Measurements from ENCODE around the gene FOXI1.
A peak's percentile ranks its signal among the peaks of the same experiment; 100 is the strongest.

The FOXI1 gene

GRCh38 chr5:170105642-170106611, at the start of gene FOXI1:
Gene FOXI1, plus strand, starts transcription at chr5:170105897. Its CDS starts 61 bp downstream, at chr5:170105958.
- peak; percentile 11 for ATAC-seq
- no peak within 1 kb of the TSS for H3K27ac Mint-ChIP-seq
- no peak within 1 kb of the TSS for H3K4me3 Mint-ChIP-seq

GRCh38 chr5:170056561-170057267, 49.0 kb upstream of the FOXI1 start:
- DNase-seq: no peak
- no peak overlapping the region for H3K27ac Mint-ChIP-seq
- H3K27me3 Mint-ChIP-seq: no peaks in the 10 kb centered on the region
- H3K4me1 Mint-ChIP-seq: no peaks in the 10 kb centered on the region
- H3K9me3 Mint-ChIP-seq: peaks cover 5% of the 10 kb centered on the region
- H3K36me3 Mint-ChIP-seq (ENCODE audit: low read depth): peaks cover 83% of the 10 kb centered on the region
- ATAC-seq: no peak
- H3K4me3 Mint-ChIP-seq: no peak overlapping the region

More at GRCh38 chr5:170105642-170106611, at the start of gene FOXI1:
- no peaks in the 10 kb centered on the region for H3K9me3 Mint-ChIP-seq
- no peak for DNase-seq
- H3K27me3 Mint-ChIP-seq: peaks cover 6% of the 10 kb centered on the region
- no peaks in the 10 kb centered on the region for H3K4me1 Mint-ChIP-seq
- no peaks in the 10 kb centered on the region for H3K36me3 Mint-ChIP-seq (ENCODE audit: low read depth)

GRCh38 chr5:170057311-170057710, 48.4 kb upstream of the FOXI1 start:
- H3K27me3 Mint-ChIP-seq: no peaks in the 10 kb centered on the region

GRCh38 chr5:170059221-170059620, 46.5 kb upstream of the FOXI1 start:
- H3K36me3 Mint-ChIP-seq (ENCODE audit: low read depth): peaks cover 76% of the 10 kb centered on the region
- no peaks in the 10 kb centered on the region for H3K4me1 Mint-ChIP-seq
- no peak for DNase-seq
- peaks cover 5% of the 10 kb centered on the region for H3K9me3 Mint-ChIP-seq
- no peak for ATAC-seq
- no peak overlapping the region for H3K4me3 Mint-ChIP-seq
- no peaks in the 10 kb centered on the region for H3K27me3 Mint-ChIP-seq
- H3K27ac Mint-ChIP-seq: no peak overlapping the region

More at GRCh38 chr5:170057311-170057710, 48.4 kb upstream of the FOXI1 start:
- DNase-seq (no peak), ATAC-seq (no peak)
- Mint-ChIP-seq H3K27ac (no peak overlapping the region), H3K4me1 (no peaks in the 10 kb centered on the region), H3K36me3 (ENCODE audit: low read depth) (peaks cover 83% of the 10 kb centered on the region), H3K4me3 (no peak overlapping the region), H3K9me3 (peaks cover 5% of the 10 kb centered on the region)

- no peak overlapping the region for H3K27ac Mint-ChIP-seq
- no peaks in the 10 kb centered on the region for H3K4me1 Mint-ChIP-seq
Measured at GRCh38 chr5:170067152-170067551, 38.5 kb upstream of the FOXI1 start.

GRCh38 chr5:170067574-170068170, 38.0 kb upstream of the FOXI1 start:
- H3K27me3 Mint-ChIP-seq: no peaks in the 10 kb centered on the region
- no peak for DNase-seq
- H3K9me3 Mint-ChIP-seq: no peaks in the 10 kb centered on the region
- H3K4me1 Mint-ChIP-seq: no peaks in the 10 kb centered on the region
- no peak for ATAC-seq
- no peak overlapping the region for H3K4me3 Mint-ChIP-seq
- peaks cover 70% of the 10 kb centered on the region for H3K36me3 Mint-ChIP-seq (ENCODE audit: low read depth)
- no peak overlapping the region for H3K27ac Mint-ChIP-seq

More at GRCh38 chr5:170067152-170067551, 38.5 kb upstream of the FOXI1 start:
- DNase-seq (no peak), ATAC-seq (no peak)
- peaks cover 70% of the 10 kb centered on the region for H3K36me3 Mint-ChIP-seq (ENCODE audit: low read depth)
- H3K27me3 Mint-ChIP-seq: no peaks in the 10 kb centered on the region
- H3K9me3 Mint-ChIP-seq: no peaks in the 10 kb centered on the region
- H3K4me3 Mint-ChIP-seq: no peak overlapping the region

- no peak overlapping the region for H3K4me3 Mint-ChIP-seq
- no peaks in the 10 kb centered on the region for H3K27me3 Mint-ChIP-seq
- no peak for DNase-seq
- no peaks in the 10 kb centered on the region for H3K4me1 Mint-ChIP-seq
- H3K36me3 Mint-ChIP-seq (ENCODE audit: low read depth): peaks cover 59% of the 10 kb centered on the region
- no peak overlapping the region for H3K27ac Mint-ChIP-seq
- no peaks in the 10 kb centered on the region for H3K9me3 Mint-ChIP-seq
- ATAC-seq: no peak
Measured at GRCh38 chr5:170069512-170069911, 36.2 kb upstream of the FOXI1 start.

- DNase-seq: peak; percentile 35
- Mint-ChIP-seq H3K27ac (no peak overlapping the region), H3K9me3 (no peaks in the 10 kb centered on the region)
Measured at GRCh38 chr5:170070556-170071412, 34.9 kb upstream of the FOXI1 start.

GRCh38 chr5:170071748-170072147, 33.9 kb upstream of the FOXI1 start:
- H3K4me1 Mint-ChIP-seq: peaks cover 3% of the 10 kb centered on the region
- no peak for ATAC-seq
- no peaks in the 10 kb centered on the region for H3K27me3 Mint-ChIP-seq
- no peak for DNase-seq
- no peaks in the 10 kb centered on the region for H3K9me3 Mint-ChIP-seq
- no peak overlapping the region for H3K4me3 Mint-ChIP-seq
- peaks cover 58% of the 10 kb centered on the region for H3K36me3 Mint-ChIP-seq (ENCODE audit: low read depth)
- no peak overlapping the region for H3K27ac Mint-ChIP-seq

More at GRCh38 chr5:170070556-170071412, 34.9 kb upstream of the FOXI1 start:
- Mint-ChIP-seq H3K4me1 (no peaks in the 10 kb centered on the region), H3K27me3 (no peaks in the 10 kb centered on the region), H3K4me3 (no peak overlapping the region), H3K36me3 (ENCODE audit: low read depth) (peaks cover 59% of the 10 kb centered on the region)
- no peak for ATAC-seq

GRCh38 chr5:170075696-170076095, 30.0 kb upstream of the FOXI1 start:
- Mint-ChIP-seq H3K27me3 (no peaks in the 10 kb centered on the region), H3K9me3 (no peaks in the 10 kb centered on the region), H3K4me1 (peaks cover 8% of the 10 kb centered on the region), H3K27ac (no peak overlapping the region), H3K36me3 (ENCODE audit: low read depth) (peaks cover 50% of the 10 kb centered on the region), H3K4me3 (no peak overlapping the region)
- no peak for DNase-seq
- ATAC-seq: no peak

GRCh38 chr5:170076211-170076610, 29.5 kb upstream of the FOXI1 start:
- no peak for ATAC-seq
- Mint-ChIP-seq H3K4me3 (no peak overlapping the region), H3K9me3 (no peaks in the 10 kb centered on the region)

GRCh38 chr5:170076739-170077138, 29.0 kb upstream of the FOXI1 start:
- no peak overlapping the region for H3K27ac Mint-ChIP-seq
- H3K36me3 Mint-ChIP-seq (ENCODE audit: low read depth): peaks cover 44% of the 10 kb centered on the region
- H3K4me1 Mint-ChIP-seq: peaks cover 8% of the 10 kb centered on the region
- no peaks in the 10 kb centered on the region for H3K9me3 Mint-ChIP-seq
- no peak overlapping the region for H3K4me3 Mint-ChIP-seq
- DNase-seq (no peak), ATAC-seq (peak; percentile 36)
- H3K27me3 Mint-ChIP-seq: no peaks in the 10 kb centered on the region

More at GRCh38 chr5:170076211-170076610, 29.5 kb upstream of the FOXI1 start:
- H3K36me3 Mint-ChIP-seq (ENCODE audit: low read depth): peaks cover 48% of the 10 kb centered on the region
- no peak overlapping the region for H3K27ac Mint-ChIP-seq
- H3K27me3 Mint-ChIP-seq: no peaks in the 10 kb centered on the region
- H3K4me1 Mint-ChIP-seq: peaks cover 8% of the 10 kb centered on the region
- no peak for DNase-seq

- peaks cover 8% of the 10 kb centered on the region for H3K4me1 Mint-ChIP-seq
- H3K4me3 Mint-ChIP-seq: no peak overlapping the region
- no peak for ATAC-seq
- H3K27ac Mint-ChIP-seq: no peak overlapping the region
- H3K9me3 Mint-ChIP-seq: no peaks in the 10 kb centered on the region
- H3K27me3 Mint-ChIP-seq: no peaks in the 10 kb centered on the region
- H3K36me3 Mint-ChIP-seq (ENCODE audit: low read depth): peaks cover 49% of the 10 kb centered on the region
- DNase-seq: no peak
Measured at GRCh38 chr5:170077526-170077925, 28.2 kb upstream of the FOXI1 start.

GRCh38 chr5:170078458-170078857, 27.2 kb upstream of the FOXI1 start:
- DNase-seq (no peak), ATAC-seq (no peak)
- H3K36me3 Mint-ChIP-seq (ENCODE audit: low read depth): peaks cover 56% of the 10 kb centered on the region
- H3K4me1 Mint-ChIP-seq: peaks cover 8% of the 10 kb centered on the region
- no peak overlapping the region for H3K4me3 Mint-ChIP-seq
- H3K27ac Mint-ChIP-seq: no peak overlapping the region
- H3K9me3 Mint-ChIP-seq: no peaks in the 10 kb centered on the region
- no peaks in the 10 kb centered on the region for H3K27me3 Mint-ChIP-seq
